Measurements from ENCODE around the gene DUSP1.

The DUSP1 gene

GRCh38 chr5:172762214-172763119 is 8.5 kb downstream of the DUSP1 start:
- DNase-seq, result no peak

- DNase-seq, result no peak
Observed at GRCh38 chr5:172760959-172761358, 10.0 kb downstream of the DUSP1 start.

- no peak for DNase-seq
Observed at GRCh38 chr5:172760136-172760535, 10.9 kb downstream of the DUSP1 start.

GRCh38 chr5:172758834-172759149 is 12.2 kb downstream of the DUSP1 start:
- no peak for DNase-seq

DNA sequence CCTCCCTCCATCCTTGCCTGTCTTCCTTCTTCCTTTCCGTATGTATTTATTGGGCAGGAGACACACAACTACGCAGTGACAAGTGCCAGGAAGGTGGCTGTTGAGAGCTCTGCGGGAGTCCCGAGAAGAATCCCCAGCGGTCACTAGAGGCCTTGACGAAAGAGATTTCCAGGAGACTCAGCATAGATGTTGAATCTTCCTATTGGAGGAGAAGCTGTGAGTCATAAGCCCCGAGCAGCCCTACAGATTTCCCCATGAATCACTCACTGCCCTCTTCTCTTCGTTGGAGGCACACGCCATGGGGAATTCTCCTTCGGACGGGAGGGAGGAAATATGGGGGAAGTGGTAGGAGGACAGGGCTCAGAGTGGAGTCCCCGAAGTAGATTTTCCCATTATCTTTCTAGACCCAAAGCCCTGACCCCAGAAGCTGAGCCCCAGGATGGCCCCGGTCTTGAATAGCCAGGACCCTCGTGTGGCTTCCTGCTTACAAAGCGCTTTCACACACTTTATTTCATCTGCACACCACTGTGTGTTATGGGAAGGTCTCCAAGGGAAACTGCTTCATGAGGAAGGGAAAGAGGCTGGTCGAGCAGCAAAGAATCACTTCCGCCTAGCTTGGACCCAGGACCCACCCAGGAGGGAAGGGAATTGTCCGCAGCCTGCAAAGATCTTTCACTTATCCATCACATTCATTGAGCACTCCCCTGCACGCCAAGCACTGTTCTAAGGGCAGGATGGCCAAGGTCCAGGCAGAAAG is 12.7 kb downstream of the DUSP1 start:
- no peak for DNase-seq

GRCh38 chr5:172757394-172758010 is 13.5 kb downstream of the DUSP1 start:
- no peak for DNase-seq

GRCh38 chr5:172756764-172757393 is 14.1 kb downstream of the DUSP1 start:
- DNase-seq, result no peak

- DNase-seq, result no peak
Observed at GRCh38 chr5:172754596-172755356, 16.2 kb downstream of the DUSP1 start.

DNA sequence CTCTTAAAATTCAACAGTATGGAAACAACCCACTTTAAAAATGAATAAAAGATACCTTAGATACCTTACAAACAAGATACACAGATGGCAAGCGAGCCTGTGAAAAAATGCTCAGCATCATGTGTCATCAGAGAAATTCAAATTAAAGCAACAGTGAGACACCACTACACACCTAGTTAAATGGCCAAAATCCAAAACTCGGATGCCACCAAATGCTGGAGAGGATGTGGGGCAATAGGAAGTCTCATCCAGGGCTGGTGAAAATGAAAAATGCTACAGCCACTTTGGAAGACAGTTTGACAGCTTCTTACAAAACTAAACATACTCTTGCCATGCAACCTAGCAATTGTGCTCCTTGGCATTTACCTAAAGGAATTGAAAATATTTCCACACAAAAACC is 17.9 kb downstream of the DUSP1 start:
- DNase-seq, result no peak

- DNase-seq, result no peak
Observed at GRCh38 chr5:172751761-172752510, 19.1 kb downstream of the DUSP1 start.

GRCh38 chr5:172749881-172750633 is 20.9 kb downstream of the DUSP1 start:
- DNase-seq, result no peak

DNA sequence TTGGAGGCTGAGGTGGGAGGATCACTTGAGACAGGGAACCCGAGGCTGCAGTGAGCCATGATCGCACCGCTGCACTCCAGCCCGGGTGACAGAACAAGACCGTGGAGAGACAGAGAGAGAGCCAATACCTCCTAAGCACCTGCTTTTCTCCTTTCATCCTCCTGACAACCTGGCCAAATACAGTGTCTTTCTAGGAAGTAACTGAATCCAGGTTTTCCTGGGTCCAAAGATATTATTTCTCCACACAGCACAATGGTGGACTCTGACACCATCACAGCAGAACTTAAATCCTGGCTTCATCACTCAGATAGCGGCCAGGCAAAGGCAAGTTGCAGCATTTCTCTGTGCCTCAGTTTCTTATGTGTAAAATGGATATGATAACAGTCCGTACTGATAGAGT is 21.9 kb downstream of the DUSP1 start:
- no peak for DNase-seq

GRCh38 chr5:172748341-172748843 is 22.6 kb downstream of the DUSP1 start:
- no peak for DNase-seq

DNA sequence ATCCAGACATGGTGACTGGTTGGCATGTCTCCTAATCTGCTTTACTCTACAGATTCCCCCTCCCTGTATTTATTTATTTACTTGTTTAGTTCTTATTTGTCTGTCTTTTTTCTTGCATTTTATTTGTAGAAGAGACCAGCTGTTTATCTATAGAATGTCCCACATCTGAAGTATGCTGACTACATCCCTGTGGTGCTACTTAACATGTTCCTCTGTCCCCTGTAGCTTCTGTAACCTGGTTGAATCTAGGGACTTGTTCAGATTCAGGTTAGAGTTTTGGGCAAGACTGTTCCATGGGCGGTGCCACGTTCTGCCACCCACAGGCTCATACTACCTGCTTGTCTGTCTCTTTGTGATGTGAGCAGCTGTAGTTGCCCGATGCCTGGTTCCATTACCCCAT is 23.5 kb downstream of the DUSP1 start:
- no peak for DNase-seq

GRCh38 chr5:172746725-172747124 is 24.3 kb downstream of the DUSP1 start:
- DNase-seq, result no peak

- DNase-seq, result no peak
Observed at GRCh38 chr5:172745838-172746237, 25.2 kb downstream of the DUSP1 start.

DNA sequence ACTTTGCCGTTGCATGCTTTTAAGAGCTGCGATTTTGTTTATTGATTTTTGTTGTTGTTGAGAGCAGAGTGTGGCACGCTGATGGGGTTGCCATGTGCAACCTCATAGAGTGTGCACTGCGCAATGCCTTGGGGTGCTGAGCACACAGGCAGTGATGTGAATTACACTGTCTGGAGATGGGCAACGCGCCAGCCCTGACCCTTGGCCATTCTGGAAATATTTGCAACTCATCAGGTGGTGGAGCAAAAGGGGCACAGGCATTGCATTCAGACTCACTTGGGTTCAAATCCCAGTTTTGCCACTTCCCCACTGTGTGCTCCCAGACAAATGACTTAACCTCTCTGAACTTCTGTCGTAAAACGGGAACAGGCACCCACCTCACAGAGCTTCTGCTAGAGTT is 25.6 kb downstream of the DUSP1 start:
- DNase-seq, result no peak

DNA sequence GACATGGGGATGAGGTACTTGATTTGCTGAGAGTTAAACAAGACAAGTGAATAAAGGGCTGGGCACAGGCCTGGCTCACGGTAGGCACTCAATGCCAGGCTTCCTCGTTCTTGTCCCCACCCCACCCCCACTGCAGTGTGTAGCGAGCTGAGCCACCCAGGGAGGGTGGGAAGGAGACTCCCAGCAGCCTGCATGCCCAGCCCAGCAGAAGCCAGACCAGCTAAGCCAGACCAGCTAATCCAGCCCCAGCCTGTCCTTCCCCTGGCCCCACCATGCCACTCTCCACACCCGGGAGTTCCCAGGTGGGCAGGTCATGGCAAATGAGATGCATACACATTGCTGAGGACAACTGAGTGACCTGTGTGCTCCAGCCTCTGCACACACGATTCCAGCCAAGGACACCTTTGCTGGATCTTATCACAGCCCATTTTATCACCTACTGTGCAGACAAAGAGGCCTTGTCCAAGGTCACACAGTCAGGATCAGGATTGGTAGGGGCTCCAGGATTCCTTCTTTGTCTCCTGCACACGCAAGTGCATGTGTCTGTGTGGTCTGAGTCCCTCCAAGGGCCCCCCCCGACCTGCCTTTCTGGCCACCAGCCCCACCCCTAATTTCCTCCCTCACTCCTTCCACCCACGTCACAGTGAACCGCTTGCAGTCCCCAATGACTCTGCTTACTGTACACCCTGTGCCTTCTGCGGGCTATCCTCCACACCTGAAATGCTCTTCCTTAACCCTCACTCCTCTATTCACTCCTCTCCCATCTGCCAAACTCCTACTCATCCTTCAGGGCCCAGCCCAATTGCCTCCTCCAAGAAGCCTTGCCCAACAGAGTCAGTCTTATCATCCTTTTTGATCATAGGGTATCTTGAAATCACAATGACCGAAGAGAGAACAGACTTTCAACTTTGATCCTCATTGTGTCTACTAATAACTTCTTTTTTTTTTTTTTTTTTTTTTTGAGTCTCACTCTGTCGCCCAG is 26.6 kb downstream of the DUSP1 start:
- no peak for DNase-seq

DNA sequence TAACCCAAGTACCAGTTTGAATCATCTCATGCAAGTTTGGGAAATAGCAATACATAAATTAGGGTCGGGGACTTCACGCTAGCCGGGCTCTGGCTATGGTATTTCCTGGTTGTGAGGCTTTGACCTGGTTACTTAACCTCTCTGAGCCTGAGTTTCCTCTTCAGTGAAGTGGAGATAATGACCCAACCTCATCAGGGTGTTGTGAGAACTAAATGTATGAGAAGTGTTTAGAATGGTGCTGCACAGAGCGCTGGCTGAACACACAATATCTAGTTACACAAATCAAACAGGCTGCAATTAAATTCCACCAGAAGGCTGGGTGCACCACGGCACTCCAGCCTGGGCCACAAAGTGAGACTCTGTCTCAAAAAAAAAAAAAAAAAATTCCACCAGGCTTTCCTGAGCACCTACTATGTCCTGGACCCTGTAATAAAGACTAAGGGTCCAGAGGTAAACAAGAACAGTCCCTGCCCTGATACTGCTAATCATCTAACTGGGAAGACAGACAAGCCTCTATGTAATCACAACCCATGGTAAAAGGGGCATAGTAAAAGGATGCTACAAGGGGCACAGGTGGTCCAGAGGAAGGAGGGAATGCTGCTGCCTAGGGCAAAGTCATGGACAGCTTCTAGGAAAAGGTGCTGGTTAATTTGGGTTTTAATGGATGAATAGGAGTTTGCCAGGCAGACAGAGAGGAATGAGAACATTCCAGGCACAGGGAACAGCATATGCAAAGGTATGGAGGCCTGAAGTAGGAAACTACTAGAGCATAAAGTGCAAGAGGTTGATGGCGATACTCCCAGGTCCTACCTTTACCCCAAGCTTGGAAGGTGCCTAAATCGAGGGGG is 27.7 kb downstream of the DUSP1 start:
- DNase-seq, result no peak

Data from DMS153 (cell line).